ENCODE results near the gene CALR. TPM values are rescaled to one million over a fixed set of nuclear protein-coding genes. Genes with fewer than 3 reads are reported as not detected.

Gene CALR
- total and polyA plus RNA-seq, 9 of the 15 experiments (the other 6 are each of a cell fraction or from before 2014, with no cell fraction given): 126 to 811 (median 642) TPM

DNA sequence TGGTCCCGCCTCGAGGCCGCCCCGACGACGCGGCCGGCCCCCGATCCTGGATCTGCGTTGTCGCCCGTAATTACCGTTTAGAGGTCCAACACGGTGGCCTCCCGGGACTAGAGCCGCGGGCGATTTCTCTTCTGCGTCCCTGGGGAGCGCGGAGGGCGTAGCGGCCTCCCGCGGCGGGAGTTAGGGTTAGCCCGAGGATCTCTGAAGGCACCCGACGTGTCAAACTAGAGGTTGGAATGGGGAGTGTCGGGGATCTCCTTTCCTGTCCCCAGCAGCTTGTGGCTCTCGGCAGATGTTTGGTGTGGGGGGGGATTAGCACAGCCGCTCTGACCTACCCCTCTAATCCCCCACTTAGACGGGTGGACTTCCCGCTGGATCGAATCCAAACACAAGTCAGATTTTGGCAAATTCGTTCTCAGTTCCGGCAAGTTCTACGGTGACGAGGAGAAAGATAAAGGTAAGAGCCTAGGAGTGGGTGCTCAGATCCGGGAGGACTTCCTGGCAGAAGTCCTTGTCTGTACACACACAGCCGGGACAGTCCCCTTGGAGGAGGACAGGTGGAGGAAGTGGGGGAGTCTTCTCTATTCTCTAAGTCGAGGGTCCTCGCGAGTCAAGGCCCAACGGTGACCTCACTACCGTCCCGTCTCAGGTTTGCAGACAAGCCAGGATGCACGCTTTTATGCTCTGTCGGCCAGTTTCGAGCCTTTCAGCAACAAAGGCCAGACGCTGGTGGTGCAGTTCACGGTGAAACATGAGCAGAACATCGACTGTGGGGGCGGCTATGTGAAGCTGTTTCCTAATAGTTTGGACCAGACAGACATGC, 581 bp downstream of the CALR start (continued):
- TF ChIP-seq, protein P1, sequence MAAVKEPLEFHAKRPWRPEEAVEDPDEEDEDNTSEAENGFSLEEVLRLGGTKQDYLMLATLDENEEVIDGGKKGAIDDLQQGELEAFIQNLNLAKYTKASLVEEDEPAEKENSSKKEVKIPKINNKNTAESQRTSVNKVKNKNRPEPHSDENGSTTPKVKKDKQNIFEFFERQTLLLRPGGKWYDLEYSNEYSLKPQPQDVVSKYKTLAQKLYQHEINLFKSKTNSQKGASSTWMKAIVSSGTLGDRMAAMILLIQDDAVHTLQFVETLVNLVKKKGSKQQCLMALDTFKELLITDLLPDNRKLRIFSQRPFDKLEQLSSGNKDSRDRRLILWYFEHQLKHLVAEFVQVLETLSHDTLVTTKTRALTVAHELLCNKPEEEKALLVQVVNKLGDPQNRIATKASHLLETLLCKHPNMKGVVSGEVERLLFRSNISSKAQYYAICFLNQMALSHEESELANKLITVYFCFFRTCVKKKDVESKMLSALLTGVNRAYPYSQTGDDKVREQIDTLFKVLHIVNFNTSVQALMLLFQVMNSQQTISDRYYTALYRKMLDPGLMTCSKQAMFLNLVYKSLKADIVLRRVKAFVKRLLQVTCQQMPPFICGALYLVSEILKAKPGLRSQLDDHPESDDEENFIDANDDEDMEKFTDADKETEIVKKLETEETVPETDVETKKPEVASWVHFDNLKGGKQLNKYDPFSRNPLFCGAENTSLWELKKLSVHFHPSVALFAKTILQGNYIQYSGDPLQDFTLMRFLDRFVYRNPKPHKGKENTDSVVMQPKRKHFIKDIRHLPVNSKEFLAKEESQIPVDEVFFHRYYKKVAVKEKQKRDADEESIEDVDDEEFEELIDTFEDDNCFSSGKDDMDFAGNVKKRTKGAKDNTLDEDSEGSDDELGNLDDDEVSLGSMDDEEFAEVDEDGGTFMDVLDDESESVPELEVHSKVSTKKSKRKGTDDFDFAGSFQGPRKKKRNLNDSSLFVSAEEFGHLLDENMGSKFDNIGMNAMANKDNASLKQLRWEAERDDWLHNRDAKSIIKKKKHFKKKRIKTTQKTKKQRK (IDR thresholded peaks at IDR 0.05; ENCODE audit: borderline replicate concordance, low read depth, low read length): no peak
- TF ChIP-seq XRCC4 (IDR thresholded peaks at IDR 0.05; ENCODE audit: extremely low read depth, insufficient read depth, insufficient read length) (no peak), MCM3 (IDR thresholded peaks at IDR 0.05) (no peak), SRF (CRISPR knock-in tag; IDR thresholded peaks at IDR 0.05) (0 out of 4 replicates have a peak, but pooled peaks of 1 of the 2 experiments have one; percentile 10), HCFC1 (IDR thresholded peaks at IDR 0.05; ENCODE audit: low read depth, low read length) (no peak), PCBP1 (IDR thresholded peaks at IDR 0.05; ENCODE audit: low read depth, low read length, poor library complexity, severe bottlenecking) (peak; percentile 5), ZNF778 (CRISPR knock-in tag; IDR thresholded peaks at IDR 0.05) (no peak), SIRT6 (IDR thresholded peaks at IDR 0.05; ENCODE audit: low read depth, low read length) (peak; percentile 60), ZNF583 (CRISPR knock-in tag; IDR thresholded peaks at IDR 0.05) (no peak)
- TF ChIP-seq, protein P2, sequence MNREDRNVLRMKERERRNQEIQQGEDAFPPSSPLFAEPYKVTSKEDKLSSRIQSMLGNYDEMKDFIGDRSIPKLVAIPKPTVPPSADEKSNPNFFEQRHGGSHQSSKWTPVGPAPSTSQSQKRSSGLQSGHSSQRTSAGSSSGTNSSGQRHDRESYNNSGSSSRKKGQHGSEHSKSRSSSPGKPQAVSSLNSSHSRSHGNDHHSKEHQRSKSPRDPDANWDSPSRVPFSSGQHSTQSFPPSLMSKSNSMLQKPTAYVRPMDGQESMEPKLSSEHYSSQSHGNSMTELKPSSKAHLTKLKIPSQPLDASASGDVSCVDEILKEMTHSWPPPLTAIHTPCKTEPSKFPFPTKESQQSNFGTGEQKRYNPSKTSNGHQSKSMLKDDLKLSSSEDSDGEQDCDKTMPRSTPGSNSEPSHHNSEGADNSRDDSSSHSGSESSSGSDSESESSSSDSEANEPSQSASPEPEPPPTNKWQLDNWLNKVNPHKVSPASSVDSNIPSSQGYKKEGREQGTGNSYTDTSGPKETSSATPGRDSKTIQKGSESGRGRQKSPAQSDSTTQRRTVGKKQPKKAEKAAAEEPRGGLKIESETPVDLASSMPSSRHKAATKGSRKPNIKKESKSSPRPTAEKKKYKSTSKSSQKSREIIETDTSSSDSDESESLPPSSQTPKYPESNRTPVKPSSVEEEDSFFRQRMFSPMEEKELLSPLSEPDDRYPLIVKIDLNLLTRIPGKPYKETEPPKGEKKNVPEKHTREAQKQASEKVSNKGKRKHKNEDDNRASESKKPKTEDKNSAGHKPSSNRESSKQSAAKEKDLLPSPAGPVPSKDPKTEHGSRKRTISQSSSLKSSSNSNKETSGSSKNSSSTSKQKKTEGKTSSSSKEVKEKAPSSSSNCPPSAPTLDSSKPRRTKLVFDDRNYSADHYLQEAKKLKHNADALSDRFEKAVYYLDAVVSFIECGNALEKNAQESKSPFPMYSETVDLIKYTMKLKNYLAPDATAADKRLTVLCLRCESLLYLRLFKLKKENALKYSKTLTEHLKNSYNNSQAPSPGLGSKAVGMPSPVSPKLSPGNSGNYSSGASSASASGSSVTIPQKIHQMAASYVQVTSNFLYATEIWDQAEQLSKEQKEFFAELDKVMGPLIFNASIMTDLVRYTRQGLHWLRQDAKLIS (CRISPR knock-in tag; IDR thresholded peaks at IDR 0.05): peak; percentile 75; the same call in 1 of the 2 replicates
- TF ChIP-seq, protein P3, sequence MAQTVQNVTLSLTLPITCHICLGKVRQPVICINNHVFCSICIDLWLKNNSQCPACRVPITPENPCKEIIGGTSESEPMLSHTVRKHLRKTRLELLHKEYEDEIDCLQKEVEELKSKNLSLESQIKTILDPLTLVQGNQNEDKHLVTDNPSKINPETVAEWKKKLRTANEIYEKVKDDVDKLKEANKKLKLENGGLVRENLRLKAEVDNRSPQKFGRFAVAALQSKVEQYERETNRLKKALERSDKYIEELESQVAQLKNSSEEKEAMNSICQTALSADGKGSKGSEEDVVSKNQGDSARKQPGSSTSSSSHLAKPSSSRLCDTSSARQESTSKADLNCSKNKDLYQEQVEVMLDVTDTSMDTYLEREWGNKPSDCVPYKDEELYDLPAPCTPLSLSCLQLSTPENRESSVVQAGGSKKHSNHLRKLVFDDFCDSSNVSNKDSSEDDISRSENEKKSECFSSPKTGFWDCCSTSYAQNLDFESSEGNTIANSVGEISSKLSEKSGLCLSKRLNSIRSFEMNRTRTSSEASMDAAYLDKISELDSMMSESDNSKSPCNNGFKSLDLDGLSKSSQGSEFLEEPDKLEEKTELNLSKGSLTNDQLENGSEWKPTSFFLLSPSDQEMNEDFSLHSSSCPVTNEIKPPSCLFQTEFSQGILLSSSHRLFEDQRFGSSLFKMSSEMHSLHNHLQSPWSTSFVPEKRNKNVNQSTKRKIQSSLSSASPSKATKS (CRISPR knock-in tag; IDR thresholded peaks at IDR 0.05): no peak
- TF ChIP-seq, protein P4, sequence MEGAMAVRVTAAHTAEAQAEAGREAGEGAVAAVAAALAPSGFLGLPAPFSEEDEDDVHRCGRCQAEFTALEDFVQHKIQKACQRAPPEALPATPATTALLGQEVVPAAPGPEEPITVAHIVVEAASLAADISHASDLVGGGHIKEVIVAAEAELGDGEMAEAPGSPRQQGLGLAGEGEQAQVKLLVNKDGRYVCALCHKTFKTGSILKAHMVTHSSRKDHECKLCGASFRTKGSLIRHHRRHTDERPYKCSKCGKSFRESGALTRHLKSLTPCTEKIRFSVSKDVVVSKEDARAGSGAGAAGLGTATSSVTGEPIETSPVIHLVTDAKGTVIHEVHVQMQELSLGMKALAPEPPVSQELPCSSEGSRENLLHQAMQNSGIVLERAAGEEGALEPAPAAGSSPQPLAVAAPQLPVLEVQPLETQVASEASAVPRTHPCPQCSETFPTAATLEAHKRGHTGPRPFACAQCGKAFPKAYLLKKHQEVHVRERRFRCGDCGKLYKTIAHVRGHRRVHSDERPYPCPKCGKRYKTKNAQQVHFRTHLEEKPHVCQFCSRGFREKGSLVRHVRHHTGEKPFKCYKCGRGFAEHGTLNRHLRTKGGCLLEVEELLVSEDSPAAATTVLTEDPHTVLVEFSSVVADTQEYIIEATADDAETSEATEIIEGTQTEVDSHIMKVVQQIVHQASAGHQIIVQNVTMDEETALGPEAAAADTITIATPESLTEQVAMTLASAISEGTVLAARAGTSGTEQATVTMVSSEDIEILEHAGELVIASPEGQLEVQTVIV (CRISPR knock-in tag; IDR thresholded peaks at IDR 0.05; ENCODE audit: borderline replicate concordance): no peak
- TF ChIP-seq, protein P5, sequence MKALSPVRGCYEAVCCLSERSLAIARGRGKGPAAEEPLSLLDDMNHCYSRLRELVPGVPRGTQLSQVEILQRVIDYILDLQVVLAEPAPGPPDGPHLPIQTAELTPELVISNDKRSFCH (CRISPR knock-in tag; IDR thresholded peaks at IDR 0.05): no peak
- TF ChIP-seq, protein P5 (tag; IDR thresholded peaks at IDR 0.05): peak; percentile 66; the same call in 1 of the 2 replicates
